HCT116 (cell line): ENCODE measurements around the gene SEMA4B. TPM values are rescaled to one million over a fixed set of nuclear protein-coding genes. Genes with fewer than 3 reads are reported as not detected.

Experiments
- ATAC-seq: fragments of 200-7000 bp; cut with Tn5 transposase; 2 replicates; pipeline ENCODE4 v1.9.1; 2020; ENCODE audit warnings: mild to moderate bottlenecking, moderate library complexity
- BruUV-seq: library from RNA; stranded (reverse); fragments of 400-500 nt; replicated peaks from 2 replicates; lab custom pipeline; 2021; lab: Mats Ljungman, UMichigan
- CTCF ChIA-PET: fragments of 300-600 bp; sonication (Branson Sonifier 250); formaldehyde crosslinking; loops from one replicate; lab custom pipeline; 2021; ENCODE audit warnings: antibody characterized with exemption; lab: Charles Lee
- POLR2A ChIA-PET: fragments of 300-600, 350-600 bp; sonication (Branson Sonifier 250); formaldehyde crosslinking; loops from one replicate; lab custom pipeline; 2021; ENCODE audit warnings: antibody characterized with exemption; lab: Charles Lee
- RAD21 ChIA-PET, 2 experiments: fragments of 300-600 bp; sonication (Branson Sonifier 250); formaldehyde crosslinking; loops; one replicate each; lab custom pipeline; 2023; ENCODE audit warnings: low total read pairs in 2 of 2; ENCODE audit not compliant: uncharacterized antibody in 2 of 2, unreplicated experiment in 2 of 2, low non-redundant PET in 1 of 2; lab: Charles Lee
- DNase-seq: peaks from one replicate; pipeline ENCODE4 v3.0.0-alpha.2; 2010; ENCODE audit warnings: low read depth, low spot score
- H2AFZ ChIP-seq: fragments of 200-600 bp; shearing (Covaris generic), sonication (generic); 2 replicates; pipeline ENCODE4 v1.6.1; 2017; ENCODE audit warnings: low read depth, mixed run types, mixed read lengths, antibody characterized with exemption, low read length; ENCODE audit not compliant: poor library complexity, severe bottlenecking
- H3K27ac ChIP-seq: 2 replicates; pipeline ENCODE4 v1.5.1; 2012; ENCODE audit warnings: low read depth, low read length
- H3K27me3 ChIP-seq: fragments of 200-600 bp; sonication (generic); 2 replicates; pipeline ENCODE4 v1.6.1; 2016; ENCODE audit warnings: mixed run types, low read length, mixed read lengths; ENCODE audit not compliant: insufficient read depth
- H3K36me3 ChIP-seq, 2 experiments: fragments of 200-500 bp in 1 of 2; fragments of 200-600 bp in 1 of 2; sonication (Bioruptor generic) in 1 of 2; sonication (generic) in 1 of 2; 2 replicates each; pipeline versions ENCODE4 v1.5.1 to v1.6.1; 2014 to 2016; ENCODE audit warnings: low read length in 2 of 2, inconsistent platforms in 1 of 2, mixed read lengths in 1 of 2, mixed run types in 1 of 2; ENCODE audit not compliant: insufficient read depth in 2 of 2, control insufficient read depth in 1 of 2
- H3K4me1 ChIP-seq, 2 experiments: fragments of 200-600 bp in 1 of 2; sonication (generic) in 1 of 2; 2 replicates each; pipeline versions ENCODE4 v1.5.1 to v1.6.1; 2012 to 2017; ENCODE audit warnings: low read length in 2 of 2, inconsistent platforms in 1 of 2, mild to moderate bottlenecking in 1 of 2, mixed read lengths in 1 of 2, mixed run types in 1 of 2, moderate library complexity in 1 of 2; ENCODE audit not compliant: insufficient read depth in 2 of 2, control insufficient read depth in 1 of 2
- H3K4me2 ChIP-seq: fragments of 200-600 bp; sonication (generic); 2 replicates; pipeline ENCODE4 v1.6.1; 2017; ENCODE audit warnings: mixed run types, low read length, mixed read lengths
- H3K4me3 ChIP-seq, 2 experiments: fragments of 200-600 bp in 1 of 2; sonication (generic) in 1 of 2; replicated peaks in 1 of 2; 2 replicates each; pipeline ENCODE4 v1.5.1; 2011 to 2016; ENCODE audit warnings: low read length in 2 of 2, control low read depth in 1 of 2, low read depth in 1 of 2, mild to moderate bottlenecking in 1 of 2, mixed read lengths in 1 of 2, mixed run types in 1 of 2
- H3K79me2 ChIP-seq: fragments of 200-600 bp; sonication (generic); 2 replicates; pipeline ENCODE4 v1.6.1; 2017; ENCODE audit warnings: mild to moderate bottlenecking, mixed run types, low read length, moderate library complexity, mixed read lengths; ENCODE audit not compliant: insufficient read depth
- H3K9ac ChIP-seq: fragments of 200-600 bp; sonication (generic); 2 replicates; pipeline ENCODE4 v1.6.1; 2016; ENCODE audit warnings: low read length, mixed read lengths
- H3K9me2 ChIP-seq: fragments of 200-600 bp; sonication (generic), shearing (Covaris generic); 2 replicates; pipeline ENCODE4 v1.6.1; 2017; ENCODE audit warnings: mixed run types, mild to moderate bottlenecking, moderate library complexity; ENCODE audit not compliant: insufficient read depth
- H3K9me3 ChIP-seq, 2 experiments: fragments of 200-500 bp in 1 of 2; fragments of 200-600 bp in 1 of 2; sonication (Bioruptor generic) in 1 of 2; sonication (generic) in 1 of 2; 2 replicates each; pipeline ENCODE4 v1.6.1; 2014 to 2017; ENCODE audit warnings: low read length in 2 of 2, mixed read lengths in 2 of 2, inconsistent platforms in 1 of 2, low read depth in 1 of 2, mild to moderate bottlenecking in 1 of 2, mixed run types in 1 of 2, moderate library complexity in 1 of 2; ENCODE audit not compliant: control insufficient read depth in 1 of 2, insufficient read depth in 1 of 2
- H4K20me1 ChIP-seq: fragments of 200-600 bp; sonication (generic), shearing (Covaris generic); 2 replicates; pipeline ENCODE4 v1.6.1; 2017; ENCODE audit warnings: mixed run types, mild to moderate bottlenecking, moderate library complexity; ENCODE audit not compliant: insufficient read depth
- ATF3 ChIP-seq: IDR thresholded peaks from 2 replicates; pipeline ENCODE4 v1.6.1; 2012
- CEBPB ChIP-seq: IDR thresholded peaks from 2 replicates; pipeline ENCODE4 v1.6.1; 2012; ENCODE audit warnings: low read depth
- EZH2 ChIP-seq: fragments of 200-600 bp; sonication (generic); IDR thresholded peaks from 2 replicates; pipeline ENCODE4 v1.6.1; 2017; ENCODE audit warnings: antibody characterized with exemption, mixed run types
- FOSL1 ChIP-seq: IDR thresholded peaks from 2 replicates; pipeline ENCODE4 v1.6.1; 2012; ENCODE audit warnings: low read depth
- POLR2AphosphoS5 ChIP-seq: IDR thresholded peaks from 2 replicates; pipeline ENCODE4 v1.6.1; 2011; ENCODE audit warnings: mild to moderate bottlenecking, low read depth, low read length, moderate library complexity
- RAD21 ChIP-seq: IDR thresholded peaks from 2 replicates; pipeline ENCODE4 v1.6.1; 2012; ENCODE audit warnings: low read depth, mild to moderate bottlenecking
- REST ChIP-seq: IDR thresholded peaks from 2 replicates; pipeline ENCODE4 v1.6.1; 2012; ENCODE audit warnings: low read depth
- SIN3A ChIP-seq: IDR thresholded peaks from 2 replicates; pipeline ENCODE4 v1.6.1; 2012; ENCODE audit warnings: low read depth
- SRF ChIP-seq: IDR thresholded peaks from 2 replicates; pipeline ENCODE4 v1.6.1; 2012; ENCODE audit warnings: low read depth
- TCF7L2 ChIP-seq: IDR thresholded peaks from 2 replicates; pipeline ENCODE4 v1.7.0; 2011; ENCODE audit warnings: borderline replicate concordance, inconsistent platforms; ENCODE audit not compliant: insufficient read depth, insufficient read length; ENCODE audit errors: extremely low read depth
- ZBTB33 ChIP-seq: IDR thresholded peaks from 2 replicates; pipeline ENCODE4 v1.6.1; 2011; ENCODE audit warnings: mild to moderate bottlenecking, low read length, moderate library complexity; ENCODE audit not compliant: insufficient replicate concordance; ENCODE audit errors: extremely low read depth
- ZFX ChIP-seq: fragments of 450-650 bp; IDR thresholded peaks from 2 replicates; pipeline ENCODE4 v1.6.1; 2017
- ZNF274 ChIP-seq: fragments of 200-500 bp; sonication (Bioruptor generic); IDR thresholded peaks from 2 replicates; pipeline ENCODE4 v1.6.1; 2014; ENCODE audit warnings: mild to moderate bottlenecking, low read depth, low read length, inconsistent platforms
- intact Hi-C: fragments of 100-400 bp; cut with micrococcal nuclease; formaldehyde crosslinking; loops from 2 replicates; pipeline ENCODE4 v1.10.0; 2022
- total RNA-seq: library from RNA; stranded (reverse); gene quantifications from one replicate; pipeline ENCODE4 v1.2.1, GENCODE V29; 2021; ENCODE audit not compliant: unreplicated experiment

The SEMA4B gene
- total RNA-seq, 1 experiment from 2014 or later = 98.6 TPM

- TF ChIP-seq TCF7L2 (no peak), RAD21 (no peak), CEBPB (no peak), ZNF274 (no peak), ATF3 (no peak), EZH2 (no peak), SIN3A (no peak)
Observed at GRCh38 chr15:90178468-90179435, 22.4 kb upstream of the SEMA4B start (continued).

- Histone ChIP-seq H2AFZ (peak overlapping the region; percentile 54), H3K27me3 (no peaks in the 10 kb centered on the region), H3K9me2 (no peaks in the 10 kb centered on the region), H3K27ac (no peak overlapping the region), H4K20me1 (no peaks in the 10 kb centered on the region), H3K36me3 (no peaks in the 10 kb centered on the region), H3K9ac (no peak overlapping the region), H3K9me3 (no peaks in the 10 kb centered on the region), H3K79me2 (no peaks in the 10 kb centered on the region), H3K4me3 (no peak overlapping the region), H3K4me2 (no peak overlapping the region), H3K4me1 (peaks cover 17 to 30% of the 10 kb centered on the region in 2 experiments; a peak in 3 of 4 replicates)
- no TSS peak for BruUV-seq
- no peak for DNase-seq
- intact Hi-C loops = no loop called here
- RAD21 ChIA-PET = no interaction called here
- CTCF ChIA-PET = no interaction called here
- TF ChIP-seq SRF (no peak), POLR2AphosphoS5 (no peak), ZFX (no peak), ATF3 (no peak), FOSL1 (no peak), REST (no peak), ZBTB33 (no peak), RAD21 (no peak)
- POLR2A ChIA-PET = no interaction called here
- no peak for ATAC-seq
Observed at GRCh38 chr15:90181776-90182175, 19.4 kb upstream of the SEMA4B start.
